ENCODE measurements around the gene PRKACB.

Gene PRKACB

GRCh38 chr1:84143796-84144565 lies at the start of gene PRKACB:
Gene PRKACB, plus strand, starts transcription at chr1:84144271. Its CDS starts 91 bp downstream, at chr1:84144362.
- DNase-seq, result no peak

GRCh38 chr1:84095308-84095707 lies 48.8 kb upstream of the PRKACB start:
- no peak for DNase-seq

GRCh38 chr1:84096176-84096575 lies 47.9 kb upstream of the PRKACB start:
- DNase-seq, result no peak

- no peak for DNase-seq
These were observed 42.9 kb upstream of the PRKACB start for GRCh38 chr1:84101204-84101603.

- DNase-seq, result no peak
These were observed 40.7 kb upstream of the PRKACB start for GRCh38 chr1:84103197-84103992.

GRCh38 chr1:84107538-84107937 lies 36.5 kb upstream of the PRKACB start:
- DNase-seq, result peak; percentile 89

GRCh38 chr1:84107955-84108354 lies 36.1 kb upstream of the PRKACB start:
- DNase-seq, result no peak

GRCh38 chr1:84108900-84109578 lies 35.0 kb upstream of the PRKACB start:
- DNase-seq, result no peak

GRCh38 chr1:84110629-84111028 lies 33.4 kb upstream of the PRKACB start:
- DNase-seq, result no peak

- DNase-seq, result no peak
These were observed 27.5 kb upstream of the PRKACB start for GRCh38 chr1:84116558-84116957.

GRCh38 chr1:84117868-84118267 lies 26.2 kb upstream of the PRKACB start:
- DNase-seq, result no peak

- no peak for DNase-seq
These were observed 22.7 kb upstream of the PRKACB start for GRCh38 chr1:84121360-84121759.

GRCh38 chr1:84122780-84123382 lies 21.2 kb upstream of the PRKACB start:
- DNase-seq, result peak; percentile 22

- DNase-seq, result no peak
These were observed 10.6 kb upstream of the PRKACB start for GRCh38 chr1:84133479-84133878.

GRCh38 chr1:84135341-84135740 lies 8.7 kb upstream of the PRKACB start:
- DNase-seq, result no peak

- DNase-seq, result no peak
These were observed 2.7 kb upstream of the PRKACB start for GRCh38 chr1:84141182-84142003.

GRCh38 chr1:84145068-84145467 lies 997 bp downstream of the PRKACB start:
- no peak for DNase-seq

- DNase-seq, result no peak
These were observed 2.5 kb downstream of the PRKACB start for GRCh38 chr1:84146411-84147032.

GRCh38 chr1:84148758-84149157 lies 4.7 kb downstream of the PRKACB start:
- DNase-seq, result no peak

- DNase-seq, result no peak
These were observed 8.6 kb downstream of the PRKACB start for GRCh38 chr1:84152649-84153056.

GRCh38 chr1:84155517-84155916 lies 11.4 kb downstream of the PRKACB start:
- DNase-seq, result no peak

GRCh38 chr1:84156210-84156621 lies 12.1 kb downstream of the PRKACB start:
- DNase-seq, result no peak

Data from NCI-H526 treated with DMSO at 0.1 percent for 48 hours (cell line).